NCI-H187 treated with DMSO at 0.1 percent for 48 hours (cell line): ENCODE results near the gene TEKT5.

Source experiments
- DNase-seq: peaks from one replicate; lab custom pipeline; 2025; lab: John Stamatoyannopoulos, UW

TEKT5 gene

GRCh38 chr16:10609402-10609774, 85.3 kb downstream of the TEKT5 start:
- DNase-seq: no peak

- no peak for DNase-seq
Measured at GRCh38 chr16:10608687-10609401, 85.9 kb downstream of the TEKT5 start.

GRCh38 chr16:10607157-10607556, 87.6 kb downstream of the TEKT5 start:
- DNase-seq: no peak

- no peak for DNase-seq
Measured at GRCh38 chr16:10606607-10607006, 88.1 kb downstream of the TEKT5 start.

- no peak for DNase-seq
Measured at GRCh38 chr16:10605636-10606035, 89.1 kb downstream of the TEKT5 start.

GRCh38 chr16:10601444-10602408, 93.0 kb downstream of the TEKT5 start:
- DNase-seq: no peak

- no peak for DNase-seq
Measured at GRCh38 chr16:10600782-10601443, 93.8 kb downstream of the TEKT5 start.

GRCh38 chr16:10599626-10600025, 95.1 kb downstream of the TEKT5 start:
- no peak for DNase-seq

GRCh38 chr16:10598157-10598556, 96.6 kb downstream of the TEKT5 start:
- DNase-seq: no peak

- no peak for DNase-seq
Measured at GRCh38 chr16:10597187-10597601, 97.5 kb downstream of the TEKT5 start.

GRCh38 chr16:10594312-10594950, 100.3 kb downstream of the TEKT5 start:
- no peak for DNase-seq

- DNase-seq: no peak
Measured at GRCh38 chr16:10592611-10593010, 102.1 kb downstream of the TEKT5 start.

GRCh38 chr16:10590342-10590741, 104.4 kb downstream of the TEKT5 start:
- no peak for DNase-seq

GRCh38 chr16:10589109-10589508, 105.6 kb downstream of the TEKT5 start:
- DNase-seq: no peak

- DNase-seq: no peak
Measured at GRCh38 chr16:10587622-10588021, 107.1 kb downstream of the TEKT5 start.

GRCh38 chr16:10584981-10585438, 109.7 kb downstream of the TEKT5 start:
- no peak for DNase-seq

- DNase-seq: no peak
Measured at GRCh38 chr16:10583269-10583668, 111.5 kb downstream of the TEKT5 start.

GRCh38 chr16:10581507-10581906, 113.2 kb downstream of the TEKT5 start:
- DNase-seq: no peak

GRCh38 chr16:10580883-10581247, 113.9 kb downstream of the TEKT5 start:
- DNase-seq: no peak

- DNase-seq: no peak
Measured at GRCh38 chr16:10579965-10580882, 114.5 kb downstream of the TEKT5 start, which contains the start of gene EMP2. EMP2 (minus strand) TSS chr16:10580598; CDS start chr16:10547617, 32,981 bp downstream.

GRCh38 chr16:10579575-10579964, 115.2 kb downstream of the TEKT5 start:
- DNase-seq: no peak
